NCI-H2081 (cell line): ENCODE results near the gene OSBPL7.
A peak's percentile ranks its signal among the peaks of the same experiment; 100 is the strongest.
"Not testable (repeated sequence)": the region's sequence is repeated elsewhere in the genome, so short reads cannot be mapped to it uniquely, and the experiment has no call there.

Experiments
- DNase-seq, 2 experiments: peaks; one replicate each; lab custom pipeline; 2025; lab: John Stamatoyannopoulos, UW

The OSBPL7 gene

GRCh38 chr17:47806026-47806912, 15.3 kb downstream of the OSBPL7 start:
- no peak for DNase-seq

DNA sequence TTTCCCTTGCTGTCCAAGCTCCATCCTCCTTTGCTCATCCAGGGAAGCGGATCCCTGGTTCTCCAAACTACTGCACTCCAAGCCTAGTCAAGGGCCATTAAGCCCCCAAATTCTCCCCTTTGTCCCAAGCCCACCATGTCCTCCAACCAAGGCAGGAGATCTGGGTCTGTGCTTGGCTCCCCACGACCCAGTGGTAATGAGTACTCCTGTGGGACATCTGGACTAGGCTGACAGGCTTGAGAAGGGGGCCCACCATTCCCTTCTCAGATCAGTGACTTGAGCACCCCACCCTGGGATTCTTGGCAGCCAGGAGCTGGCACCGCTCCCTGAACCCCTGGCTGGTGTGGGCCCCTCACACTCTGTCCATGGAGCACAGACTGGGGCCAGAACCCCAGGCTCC, 17.1 kb downstream of the OSBPL7 start:
- no peak for DNase-seq

GRCh38 chr17:47803751-47804150, 17.8 kb downstream of the OSBPL7 start:
- no peak for DNase-seq

- DNase-seq: no peak
Observed at GRCh38 chr17:47803201-47803600, 18.4 kb downstream of the OSBPL7 start.

DNA sequence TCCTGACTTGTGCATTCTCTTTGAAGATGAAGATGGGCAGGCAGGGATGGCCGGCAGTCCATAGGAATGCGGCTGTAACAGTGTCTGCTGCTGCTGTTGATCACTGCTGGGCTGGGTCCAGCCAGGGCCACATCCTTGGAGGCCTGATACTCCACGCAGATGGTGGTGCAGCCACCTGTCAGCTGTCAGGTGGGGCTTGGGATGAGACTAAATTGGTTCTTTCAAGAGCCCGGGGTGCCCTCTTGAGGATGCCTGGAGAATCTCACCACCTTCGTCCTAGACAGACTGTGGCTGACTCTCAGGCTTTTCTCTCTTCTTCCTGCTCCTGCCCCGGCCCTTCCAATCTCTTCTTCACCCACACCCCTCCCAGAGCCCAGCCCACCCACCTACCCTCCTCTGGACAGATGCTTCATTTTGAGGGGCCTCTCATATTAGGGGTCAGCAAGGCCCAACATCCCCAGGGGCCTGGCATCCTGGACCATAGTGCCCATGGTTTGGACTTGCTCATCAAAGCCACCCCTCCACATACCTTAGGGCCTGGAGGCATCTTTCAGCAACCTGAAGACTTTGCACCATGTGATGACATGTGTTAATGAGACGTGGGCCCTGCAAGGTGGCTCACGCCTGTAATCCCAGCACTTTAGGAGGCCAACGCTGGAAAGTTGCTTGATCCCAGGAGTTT, 19.1 kb downstream of the OSBPL7 start:
- DNase-seq: peak; percentile 79 to 88

- DNase-seq: no peak
Observed at GRCh38 chr17:47801906-47802305, 19.7 kb downstream of the OSBPL7 start.

DNA sequence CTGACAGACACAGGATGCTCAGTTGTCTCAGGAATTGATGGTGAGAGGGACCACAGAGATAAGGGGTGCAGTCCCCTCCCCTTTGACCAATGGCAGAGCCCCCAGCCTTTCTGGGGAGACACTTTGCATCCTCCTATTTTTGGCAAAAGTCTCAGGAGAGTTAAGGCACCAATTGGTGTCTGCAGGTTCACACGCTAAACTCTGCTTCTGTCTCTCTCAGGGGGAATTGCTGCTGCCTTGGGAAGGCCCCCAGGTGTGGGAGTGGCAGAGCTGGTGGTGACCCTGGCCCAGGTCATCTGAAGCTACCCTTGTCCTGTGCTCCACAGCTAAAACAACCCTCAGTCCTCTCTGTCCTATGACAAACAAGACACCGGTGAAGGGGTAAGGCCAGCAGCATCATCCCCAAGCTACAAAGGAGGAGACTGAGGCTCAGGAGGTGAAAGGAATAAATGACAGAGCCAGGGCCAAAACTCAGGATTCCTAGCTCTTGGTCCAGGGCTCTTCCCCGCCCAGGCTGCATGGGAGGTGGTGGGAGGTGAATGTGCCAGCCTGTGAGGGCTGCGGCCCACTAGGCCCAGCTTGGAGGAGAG, 20.3 kb downstream of the OSBPL7 start:
- no peak for DNase-seq

GRCh38 chr17:47800686-47801085, 20.9 kb downstream of the OSBPL7 start:
- no peak for DNase-seq

- DNase-seq: no peak
Observed at GRCh38 chr17:47797797-47798196, 23.8 kb downstream of the OSBPL7 start.

GRCh38 chr17:47792979-47793378, 28.6 kb downstream of the OSBPL7 start:
- DNase-seq: no peak

DNA sequence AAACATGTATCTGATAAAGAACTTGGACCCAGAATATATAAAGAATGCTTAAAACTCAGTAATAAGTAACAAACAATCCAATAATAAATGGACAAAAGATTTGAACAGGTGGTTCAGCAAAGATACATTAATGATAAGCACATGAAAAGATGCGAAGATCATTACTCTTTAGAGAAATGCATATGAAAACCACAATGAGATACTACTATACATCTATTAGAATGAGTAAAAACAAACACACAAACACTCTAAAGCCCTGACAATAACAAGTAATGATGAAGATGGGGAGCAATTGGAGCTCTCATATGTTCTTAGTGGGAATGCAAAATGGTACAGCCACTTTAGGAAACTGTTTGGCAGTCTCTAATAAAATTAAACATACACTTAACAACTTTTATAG, 29.1 kb downstream of the OSBPL7 start:
- DNase-seq: no peak

DNA sequence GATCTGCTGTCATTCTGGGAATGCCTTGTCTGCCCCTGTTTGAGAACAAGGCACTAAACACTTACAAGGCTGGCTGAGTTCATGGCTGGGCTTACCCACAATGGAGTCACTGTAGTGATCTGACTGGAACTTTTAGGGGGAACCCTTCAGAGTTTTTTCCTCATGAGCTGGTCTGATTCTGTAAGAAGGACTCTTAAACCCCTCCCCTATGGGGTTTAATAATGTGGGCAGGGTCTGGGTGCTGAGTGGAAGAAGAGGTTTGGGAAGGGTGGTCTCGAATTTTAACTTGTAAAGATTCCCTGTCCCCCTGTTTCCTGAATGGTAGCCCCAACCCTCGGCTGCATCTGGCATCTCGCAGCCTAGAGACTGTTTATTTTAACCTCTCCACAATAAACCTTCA, 30.6 kb downstream of the OSBPL7 start:
- DNase-seq: no peak

DNA sequence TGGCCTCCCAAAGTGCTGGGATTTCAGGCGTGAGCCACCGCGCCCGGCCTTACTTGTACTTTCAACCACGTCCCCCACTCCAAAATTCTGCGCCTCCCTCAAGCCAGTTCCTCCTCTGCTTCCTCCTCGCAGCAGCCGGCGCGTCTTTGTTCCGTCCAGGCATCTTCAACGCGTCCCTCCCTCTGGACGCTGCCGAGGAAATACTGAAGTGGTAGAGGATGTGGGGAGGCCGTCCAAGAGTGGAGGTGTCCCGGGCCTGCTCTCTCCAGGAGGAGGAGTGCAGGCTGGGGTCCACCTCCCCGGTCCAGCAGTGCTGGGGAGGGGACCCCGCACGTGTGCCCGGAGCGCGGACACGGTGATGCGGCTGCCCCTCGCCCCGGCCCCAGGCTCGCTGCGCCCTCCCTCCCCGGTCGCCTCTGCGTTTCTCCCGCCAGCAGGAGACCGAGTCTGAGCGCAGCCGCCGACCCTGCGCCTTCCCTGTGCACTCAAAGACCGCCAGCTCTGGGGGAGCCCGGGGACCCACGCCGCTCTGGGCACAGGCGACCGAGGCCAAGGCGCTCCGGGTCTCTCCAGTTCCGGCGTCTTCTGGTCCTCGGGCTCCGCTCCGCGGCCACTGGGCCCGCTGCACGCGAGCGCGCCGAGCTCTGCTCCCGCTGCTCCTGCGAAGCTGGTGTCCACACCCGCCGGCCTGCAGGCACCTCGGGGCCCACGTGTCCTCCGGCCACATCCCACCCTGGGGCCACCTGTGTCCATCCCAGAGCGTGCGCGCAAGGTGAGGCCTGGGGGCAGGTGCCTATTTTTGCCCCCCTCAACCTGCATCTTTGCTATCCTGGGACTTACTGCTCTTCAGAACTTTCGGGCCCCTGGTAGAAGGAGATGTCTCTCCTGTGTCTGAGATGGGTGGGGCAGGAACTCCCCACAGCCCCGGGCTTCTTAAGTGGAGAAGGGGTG, 31.7 kb downstream of the OSBPL7 start:
- peak; percentile 74 to 84 for DNase-seq

DNA sequence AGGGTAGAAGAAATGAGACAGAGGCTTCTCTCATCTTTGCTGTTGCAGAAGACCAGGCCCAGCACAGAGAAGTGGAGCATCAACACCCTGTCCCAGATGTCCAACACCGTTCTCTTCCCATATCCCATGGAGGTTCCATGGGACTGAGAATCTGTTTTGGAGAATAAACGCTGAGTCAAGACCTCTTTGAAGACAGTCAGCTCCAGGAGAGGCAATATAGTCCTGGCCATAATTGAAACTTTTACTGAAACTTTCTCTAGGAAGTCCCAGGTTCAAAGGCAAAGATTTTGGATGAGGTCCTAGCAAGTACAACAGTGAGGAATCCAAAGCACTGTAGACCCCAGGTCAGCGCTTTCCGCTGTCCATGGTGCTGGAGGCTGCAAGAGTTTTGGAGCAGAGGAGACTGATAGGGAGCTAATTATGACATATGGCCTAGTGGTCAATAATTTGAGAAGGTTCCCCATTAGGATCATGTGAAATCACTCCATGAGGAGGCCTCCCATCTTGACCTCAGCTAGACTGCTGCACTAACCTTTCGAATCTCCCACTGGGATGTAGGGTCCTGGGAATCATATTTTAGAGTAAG, 36.0 kb downstream of the OSBPL7 start:
- DNase-seq: no peak

DNA sequence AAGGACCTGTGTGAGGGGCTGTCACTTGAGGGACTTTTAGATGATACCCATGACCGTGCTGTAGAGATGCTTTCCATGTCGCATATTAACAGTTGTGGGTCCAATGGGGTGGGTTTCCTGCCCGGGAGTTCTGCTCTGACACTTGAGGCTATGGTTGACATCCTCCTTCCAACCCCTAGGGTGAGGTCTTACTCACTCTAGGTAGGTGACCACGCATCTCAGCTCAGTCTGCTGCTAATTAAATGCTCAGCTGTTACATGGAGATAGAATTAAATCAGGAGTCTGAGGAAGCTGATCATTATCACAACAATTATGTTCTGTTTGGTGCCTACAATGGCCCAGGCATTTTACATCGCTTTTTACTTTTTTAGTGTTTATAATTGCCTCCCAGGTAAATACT, 40.2 kb downstream of the OSBPL7 start:
- DNase-seq: no peak

DNA sequence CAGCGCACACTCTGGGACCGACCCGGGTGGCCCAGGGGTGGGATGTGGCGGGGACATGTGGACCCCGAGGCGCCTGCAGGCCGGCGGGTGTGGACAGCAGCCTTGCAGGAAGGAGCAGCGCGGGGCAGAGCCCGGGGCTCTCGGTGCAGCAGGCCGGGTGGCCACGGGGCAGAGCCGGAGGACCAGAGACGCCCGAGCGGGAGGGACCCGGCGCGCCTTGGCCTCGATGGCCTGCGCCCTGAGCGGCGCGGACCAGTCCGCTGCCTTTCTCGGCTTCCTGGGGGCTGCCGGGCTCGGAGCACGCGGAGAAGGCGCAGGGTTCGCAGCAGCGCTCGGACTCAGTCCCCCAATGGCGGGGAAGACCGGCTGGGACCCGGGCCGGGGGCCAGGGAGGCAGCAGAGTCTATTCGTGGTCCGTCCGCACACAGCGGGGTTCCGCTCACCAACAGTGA, 43.4 kb downstream of the OSBPL7 start:
- no peak for DNase-seq

DNA sequence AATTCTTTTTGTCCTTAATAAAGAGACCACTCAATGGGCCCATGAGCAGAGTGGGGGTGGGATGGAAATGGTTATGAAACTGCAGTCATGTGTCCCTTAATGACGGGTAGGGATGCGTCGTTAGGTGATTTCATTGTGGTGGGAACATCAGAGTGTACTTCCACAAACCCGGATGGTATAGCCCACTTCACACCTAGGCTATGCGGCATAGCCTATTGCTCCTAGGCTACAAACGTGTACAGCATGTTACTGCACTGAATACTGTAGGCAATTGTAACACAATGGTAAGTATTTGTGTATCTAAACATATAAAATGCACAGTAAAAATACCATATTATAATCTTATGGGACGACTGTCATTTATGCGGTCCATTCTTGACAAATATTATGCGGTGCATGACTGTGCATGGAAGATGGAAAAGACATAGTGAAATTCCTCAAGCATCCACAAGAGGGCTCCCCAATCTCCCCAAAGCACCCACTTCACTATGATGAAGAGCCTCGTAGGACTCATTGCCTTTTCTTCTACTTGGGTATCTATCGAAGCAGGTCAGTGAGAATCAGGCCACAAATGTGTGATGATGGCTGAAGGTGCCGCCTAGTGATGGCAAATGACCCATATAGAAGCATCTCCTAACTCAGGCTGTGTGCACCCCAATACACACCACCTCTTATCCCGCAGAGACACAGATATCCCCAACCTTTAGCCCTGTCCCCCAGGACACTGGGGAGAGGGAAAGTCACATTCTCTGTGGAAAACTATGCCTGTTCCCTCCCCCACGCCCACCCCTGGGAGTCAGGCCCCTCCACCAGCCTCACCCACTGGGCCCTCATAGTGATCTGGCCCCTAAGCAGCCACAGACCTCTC, 45.0 kb downstream of the OSBPL7 start:
- DNase-seq: peak; percentile 21 to 51

GRCh38 chr17:47774987-47775580, 46.5 kb downstream of the OSBPL7 start:
- DNase-seq: no peak

- no peak for DNase-seq
Observed at GRCh38 chr17:47774331-47774730, 47.3 kb downstream of the OSBPL7 start.

- not testable (repeated sequence) for DNase-seq
Observed at GRCh38 chr17:47773649-47774048, 47.9 kb downstream of the OSBPL7 start.
